Measurements from ENCODE around the gene AXIN1.
A peak's percentile ranks its signal among the peaks of the same experiment; 100 is the strongest.
"Not testable (repeated sequence)": the region's sequence is repeated elsewhere in the genome, so short reads cannot be mapped to it uniquely, and the experiment has no call there.

AXIN1 gene

GRCh38 chr16:379961-380761, 27.6 kb upstream of the AXIN1 start:
- no peak for TF ChIP-seq CTCF (conservative IDR thresholded peaks at IDR 0.05; ENCODE audit: low read depth, low read length)
- no peak for DNase-seq (ENCODE audit: low read depth)
- H3K4me3 ChIP-seq (ENCODE audit: low read length), result peak overlapping the region; percentile 72

- no peak overlapping the region for H3K4me3 ChIP-seq (ENCODE audit: low read length)
- TF ChIP-seq CTCF (conservative IDR thresholded peaks at IDR 0.05; ENCODE audit: low read depth, low read length), result no peak
Observed at GRCh38 chr16:379183-379960, 26.8 kb upstream of the AXIN1 start.

GRCh38 chr16:378821-379182, 26.3 kb upstream of the AXIN1 start:
- no peak for DNase-seq (ENCODE audit: low read depth)
- no peak overlapping the region for H3K4me3 ChIP-seq (ENCODE audit: low read length)
- no peak for TF ChIP-seq CTCF (conservative IDR thresholded peaks at IDR 0.05; ENCODE audit: low read depth, low read length)

More at GRCh38 chr16:379183-379960, 26.8 kb upstream of the AXIN1 start:
- no peak for DNase-seq (ENCODE audit: low read depth)

GRCh38 chr16:378113-378820, 25.7 kb upstream of the AXIN1 start:
- DNase-seq (ENCODE audit: low read depth); H3K4me3 ChIP-seq (ENCODE audit: low read length): not testable (repeated sequence)

- TF ChIP-seq CTCF (conservative IDR thresholded peaks at IDR 0.05; ENCODE audit: low read depth, low read length), result no peak
- no peak overlapping the region for H3K4me3 ChIP-seq (ENCODE audit: low read length)
- no peak for DNase-seq (ENCODE audit: low read depth)
Observed at GRCh38 chr16:377419-377951, 25.0 kb upstream of the AXIN1 start.

- DNase-seq (ENCODE audit: low read depth), result no peak
- TF ChIP-seq CTCF (conservative IDR thresholded peaks at IDR 0.05; ENCODE audit: low read depth, low read length), result no peak
- H3K4me3 ChIP-seq (ENCODE audit: low read length), result no peak overlapping the region
Observed at GRCh38 chr16:376817-377418, 24.4 kb upstream of the AXIN1 start.

All from retinal pigment epithelial cell (primary cell).